GM18498 (cell line): ENCODE measurements around the gene ASB18.
"Not testable (repeated sequence)": the region's sequence is repeated elsewhere in the genome, so short reads cannot be mapped to it uniquely, and the experiment has no call there.

Experiments used
- ATAC-seq: cut with Tn5 transposase; IDR thresholded peaks from one replicate; pipeline ENCODE4 v1.9.1; 2021; ENCODE audit warnings: mild to moderate bottlenecking, moderate library complexity; ENCODE audit not compliant: unreplicated experiment

ASB18 gene, protein sequence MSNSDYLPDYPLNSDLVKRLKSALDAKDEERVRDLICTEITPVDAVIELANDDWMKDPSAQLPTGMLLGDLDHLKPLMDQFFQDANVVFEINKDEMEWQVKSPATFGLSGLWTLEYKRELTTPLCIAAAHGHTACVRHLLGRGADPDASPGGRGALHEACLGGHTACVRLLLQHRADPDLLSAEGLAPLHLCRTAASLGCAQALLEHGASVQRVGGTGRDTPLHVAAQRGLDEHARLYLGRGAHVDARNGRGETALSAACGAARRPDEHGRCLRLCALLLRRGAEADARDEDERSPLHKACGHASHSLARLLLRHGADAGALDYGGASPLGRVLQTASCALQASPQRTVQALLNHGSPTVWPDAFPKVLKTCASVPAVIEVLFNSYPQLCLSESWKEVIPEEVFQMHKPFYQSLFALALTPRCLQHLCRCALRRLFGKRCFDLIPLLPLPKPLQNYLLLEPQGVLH

DNA sequence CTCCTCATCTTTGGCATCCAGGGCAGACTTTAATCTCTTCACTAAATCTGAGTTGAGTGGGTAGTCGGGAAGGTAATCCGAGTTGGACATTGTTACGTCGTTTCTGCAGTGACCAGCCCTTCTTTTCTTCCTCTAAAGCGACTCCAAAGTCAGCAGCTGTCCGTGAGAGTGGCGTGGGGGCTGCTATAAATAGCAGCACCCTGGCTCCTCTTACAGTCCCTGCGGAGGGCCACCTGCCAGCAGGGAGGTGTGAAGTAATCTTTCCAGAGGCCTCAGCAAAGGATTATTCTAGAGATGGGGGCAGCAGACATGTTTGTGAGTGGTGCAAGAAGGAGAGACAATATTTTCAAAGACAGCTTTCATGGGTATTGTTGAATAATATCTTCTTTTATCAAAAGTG lies at the start of gene ASB18:
Gene ASB18 (minus strand): TSS at position 151 of the 400 bp plus-strand sequence. CDS start 61 bp downstream, at position 90.
- ATAC-seq, result no peak

DNA sequence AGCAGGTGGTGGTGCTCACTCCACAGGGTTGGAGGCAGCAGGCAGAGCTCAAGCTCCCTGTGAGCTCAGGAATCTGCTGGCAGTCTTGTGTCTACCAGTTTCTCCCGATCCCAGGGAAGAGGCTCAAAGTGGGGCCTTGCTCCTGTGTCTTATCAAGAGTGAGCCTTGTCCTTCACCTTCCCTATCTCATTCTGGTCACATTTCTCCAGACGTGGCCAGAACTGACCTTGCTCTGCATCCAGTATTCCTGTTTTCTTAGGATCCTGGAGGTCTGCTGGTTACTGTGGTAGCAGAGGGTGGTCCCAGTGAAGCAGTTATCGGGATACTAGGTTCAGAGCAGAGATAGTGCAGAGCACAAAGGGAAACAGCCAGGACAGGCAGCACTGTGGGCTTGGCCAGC lies 47.1 kb upstream of the ASB18 start:
- no peak for ATAC-seq

DNA sequence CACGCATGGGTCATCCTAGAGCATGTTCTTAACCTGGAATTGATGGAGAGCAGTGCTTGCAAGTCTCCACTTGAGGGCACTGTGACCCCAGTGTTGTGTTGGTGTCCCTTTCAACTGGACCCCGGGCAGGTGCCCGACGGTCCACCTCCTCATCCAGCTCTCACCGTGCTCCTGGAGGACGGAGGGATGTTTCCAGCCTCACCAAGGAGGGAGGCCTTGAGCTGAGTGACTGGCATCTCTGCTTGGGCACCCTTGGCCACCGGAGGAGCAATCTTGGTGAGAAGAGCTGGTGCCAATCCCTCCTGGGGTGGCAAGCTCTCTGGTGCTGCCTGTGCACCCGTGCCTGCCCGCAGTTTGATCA lies 45.4 kb upstream of the ASB18 start:
- ATAC-seq, result no peak

DNA sequence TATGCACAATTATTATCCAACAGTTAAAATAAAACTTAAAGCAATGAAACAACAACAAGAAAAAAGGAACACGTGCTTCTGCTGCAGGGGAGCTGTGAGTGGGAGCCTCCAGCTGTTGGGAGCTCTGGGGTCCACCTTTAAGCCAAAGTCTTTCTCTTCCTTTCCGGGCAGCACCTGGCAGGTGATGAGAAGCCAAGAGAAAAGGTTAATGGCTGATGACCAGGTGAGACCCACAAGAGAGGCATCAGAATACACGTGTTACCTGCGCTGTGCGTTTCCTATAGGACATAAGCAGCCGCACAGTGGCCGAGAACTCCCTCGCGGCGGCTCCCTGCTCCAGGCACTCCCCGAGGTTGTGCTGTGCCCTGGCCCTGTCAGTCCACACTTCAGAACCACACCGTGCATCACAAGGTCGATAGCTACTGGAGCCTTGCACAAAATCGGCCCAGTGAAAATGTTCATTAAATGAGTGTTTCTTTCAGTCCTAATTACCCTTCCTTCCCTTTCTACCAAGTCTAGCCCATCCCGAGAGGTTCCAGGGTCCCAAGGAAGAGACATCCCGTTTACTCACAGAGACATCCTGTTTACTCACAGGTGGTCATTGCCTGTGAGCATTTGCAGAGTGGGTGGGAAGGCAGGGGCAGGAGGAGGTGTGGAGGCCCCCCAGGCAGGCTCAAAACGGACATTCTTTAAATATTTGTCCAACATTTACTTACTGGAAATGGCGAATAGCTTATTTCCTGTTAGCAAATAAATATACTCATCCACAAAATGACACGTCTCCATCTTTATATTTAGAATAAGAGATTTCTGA lies 44.9 kb upstream of the ASB18 start:
- no peak for ATAC-seq

DNA sequence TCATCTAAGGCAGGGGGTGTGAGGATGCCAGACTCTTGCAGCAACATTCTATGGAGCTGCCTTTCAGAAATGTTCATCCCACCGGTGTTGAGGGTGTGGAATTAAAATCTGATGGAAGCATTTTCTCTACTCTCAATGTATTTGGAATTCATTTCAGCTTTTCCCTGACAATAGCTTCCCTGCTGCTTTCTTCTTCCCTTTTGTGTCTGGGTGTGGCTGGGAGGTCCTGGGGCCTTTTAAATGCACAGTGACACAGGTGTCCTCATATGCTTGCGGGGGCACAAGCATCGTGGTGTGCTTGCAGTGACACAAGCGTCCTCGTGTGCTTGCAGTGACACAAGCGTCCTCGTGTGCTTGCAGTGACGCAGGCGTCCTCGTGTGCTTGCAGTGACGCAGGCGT lies 43.4 kb upstream of the ASB18 start:
- ATAC-seq, result no peak

DNA sequence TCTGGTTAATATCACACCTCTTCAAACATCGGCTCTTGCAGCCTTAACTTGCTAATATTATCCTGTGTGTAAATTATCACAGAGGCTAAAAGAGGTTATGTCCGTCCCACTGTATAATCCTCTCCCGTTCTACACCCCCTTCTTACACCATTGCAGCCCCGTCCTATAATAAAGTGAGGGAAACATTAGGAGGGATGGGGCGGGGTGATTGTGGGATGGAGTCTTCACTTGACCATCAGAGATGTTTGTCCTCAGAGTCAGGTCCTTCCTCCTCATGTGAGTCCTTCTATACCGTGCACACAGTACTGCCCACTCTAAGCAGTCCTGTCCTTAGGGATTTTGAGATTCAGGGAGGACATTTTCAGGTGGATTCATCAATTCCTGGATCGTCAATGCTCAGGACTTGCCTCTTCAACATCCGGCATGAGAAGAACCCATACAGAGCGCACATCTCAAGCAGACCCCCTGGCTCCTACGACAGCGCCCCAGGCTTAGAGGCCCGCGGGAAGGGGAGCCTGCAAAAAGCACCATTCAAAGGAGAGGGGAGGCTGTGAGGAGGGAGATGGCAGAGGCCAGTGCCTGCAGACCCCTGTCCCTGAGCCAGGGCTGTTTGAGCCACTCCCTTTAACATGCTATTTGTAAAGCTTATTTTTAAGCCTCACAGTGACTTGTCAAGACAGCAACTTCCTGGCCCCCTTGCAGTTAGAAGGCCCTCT lies 42.8 kb upstream of the ASB18 start:
- no peak for ATAC-seq

DNA sequence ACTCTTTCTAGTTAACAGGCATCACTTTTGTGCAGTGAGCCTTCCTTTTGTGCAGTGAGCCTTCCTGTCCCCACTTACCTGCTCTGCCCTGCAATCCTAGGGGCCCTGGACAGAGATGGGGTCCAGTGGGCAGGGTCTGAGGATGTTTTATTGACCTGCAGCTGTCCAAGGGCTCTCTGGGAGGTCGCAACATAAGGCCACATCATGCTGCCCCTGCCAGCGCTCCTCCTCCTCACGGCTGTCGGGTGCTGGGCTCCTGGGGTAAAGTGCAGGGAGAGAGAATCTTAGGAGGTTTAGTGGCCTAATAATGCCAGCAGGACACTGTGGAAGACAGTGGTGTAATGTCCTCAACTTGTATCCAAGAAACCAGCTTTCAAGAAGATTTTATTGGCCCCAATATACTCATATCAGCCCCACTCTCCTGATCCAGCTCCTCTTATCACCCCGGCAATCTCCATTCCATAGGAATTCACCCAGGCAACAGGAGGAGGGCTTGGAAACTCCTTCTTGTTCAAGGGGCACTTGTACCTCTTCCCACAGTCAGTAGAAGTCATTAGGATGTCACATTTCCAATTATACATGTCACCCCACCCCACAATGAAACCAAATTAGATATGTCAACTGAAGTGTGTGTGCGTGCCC lies 41.9 kb upstream of the ASB18 start:
- no peak for ATAC-seq

DNA sequence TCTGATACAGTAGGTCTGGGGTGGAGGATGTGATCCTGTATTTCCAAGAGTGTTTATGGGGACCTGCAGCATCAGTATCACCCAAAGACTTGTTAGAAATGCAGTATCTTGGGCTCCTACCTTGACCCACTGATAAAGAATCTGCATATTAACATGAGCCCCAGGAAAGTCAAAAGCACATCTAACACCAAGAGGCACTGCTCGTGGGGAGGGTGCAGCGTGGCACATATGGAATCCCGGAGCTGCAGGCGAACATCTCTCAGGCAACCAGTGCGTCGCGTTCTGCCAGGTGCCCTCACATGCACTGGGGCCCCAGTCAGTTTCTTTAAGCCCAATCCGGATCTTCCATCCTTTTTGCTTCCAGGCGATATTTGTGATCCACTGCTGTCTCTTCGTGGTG lies 41.3 kb upstream of the ASB18 start:
- no peak for ATAC-seq

DNA sequence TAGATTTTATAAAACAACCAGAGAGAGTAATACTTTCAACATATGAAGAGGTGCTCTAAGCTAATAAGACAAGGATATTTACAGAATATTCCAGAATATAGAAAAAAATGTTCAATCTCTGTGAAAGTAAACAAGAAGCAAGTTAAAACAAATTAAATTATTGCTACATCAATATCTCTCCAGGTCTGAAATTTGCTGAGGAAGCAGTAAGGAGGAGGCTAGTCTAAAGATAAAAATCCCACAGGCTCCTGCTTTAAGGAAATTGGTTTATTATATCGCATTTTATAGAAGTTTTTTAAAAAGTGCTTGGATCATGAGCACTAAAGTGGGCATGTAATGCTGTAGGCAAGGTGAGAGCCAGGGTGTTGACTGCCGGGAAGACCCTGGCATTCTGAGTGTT lies 39.7 kb upstream of the ASB18 start:
- ATAC-seq, result no peak

DNA sequence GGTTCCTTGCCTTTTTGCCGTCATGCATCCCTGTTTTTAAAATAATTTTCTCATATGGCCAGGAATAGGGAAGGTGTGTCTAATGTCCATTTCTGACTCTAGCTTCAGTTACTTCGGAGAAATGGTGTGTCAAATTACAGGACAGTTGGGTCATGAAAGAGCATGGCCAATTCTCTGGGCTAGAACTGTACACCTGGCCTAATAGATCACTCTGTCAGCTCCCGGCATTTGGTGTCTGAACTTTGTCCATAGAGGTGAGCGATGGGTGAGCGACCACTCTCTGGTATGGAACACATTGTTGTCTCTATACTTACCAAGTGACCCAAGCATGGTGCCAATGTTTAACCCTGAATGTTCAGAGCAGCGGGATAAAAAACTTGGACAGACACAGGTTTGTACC lies 38.3 kb upstream of the ASB18 start:
- no peak for ATAC-seq

DNA sequence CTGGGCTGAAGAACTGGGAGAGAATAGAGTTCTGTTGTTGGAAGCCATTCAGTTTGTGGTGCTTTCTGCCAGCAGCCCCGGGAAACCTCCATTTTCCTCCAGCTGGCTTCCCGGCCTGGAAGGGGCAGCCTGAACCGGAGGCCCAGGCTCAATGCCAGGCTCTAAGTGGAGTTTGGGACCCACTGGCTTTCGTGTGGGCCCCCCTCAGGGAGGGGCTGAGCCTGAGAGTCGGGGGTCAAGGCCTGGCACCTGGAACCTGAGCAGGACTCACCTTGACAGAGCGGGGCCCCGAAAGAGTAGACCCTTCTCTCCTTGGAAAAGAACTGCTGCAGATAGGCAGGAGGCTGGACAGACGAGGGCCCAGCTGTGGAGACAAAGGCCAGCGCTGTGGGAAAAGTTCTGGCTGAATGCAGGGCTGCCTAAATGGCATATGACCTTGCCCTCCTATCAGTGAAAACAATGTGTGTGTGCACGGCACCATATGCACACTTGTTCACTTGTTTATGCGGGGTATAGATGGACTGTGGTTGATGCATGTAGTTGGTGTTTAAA lies 34.8 kb upstream of the ASB18 start:
- ATAC-seq, result no peak

DNA sequence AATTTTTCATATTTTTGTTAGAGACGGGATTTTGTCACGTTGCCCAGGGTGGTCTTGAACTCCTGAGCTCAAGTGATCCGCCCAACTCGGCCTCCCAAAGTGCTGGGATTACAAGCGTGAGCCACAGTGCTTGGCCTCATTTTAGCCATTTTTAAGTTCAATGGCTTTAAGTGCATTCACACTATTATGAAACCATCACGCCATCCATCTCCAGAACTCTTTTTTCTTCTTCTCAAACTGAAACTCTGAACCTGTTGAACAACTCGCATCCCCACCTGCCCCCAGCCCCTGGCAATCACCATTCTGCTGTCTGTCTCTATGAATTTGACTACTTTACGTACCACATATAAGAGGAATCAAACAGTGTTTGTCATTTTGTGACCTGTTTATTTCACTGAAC lies 31.3 kb upstream of the ASB18 start:
- no peak for ATAC-seq

DNA sequence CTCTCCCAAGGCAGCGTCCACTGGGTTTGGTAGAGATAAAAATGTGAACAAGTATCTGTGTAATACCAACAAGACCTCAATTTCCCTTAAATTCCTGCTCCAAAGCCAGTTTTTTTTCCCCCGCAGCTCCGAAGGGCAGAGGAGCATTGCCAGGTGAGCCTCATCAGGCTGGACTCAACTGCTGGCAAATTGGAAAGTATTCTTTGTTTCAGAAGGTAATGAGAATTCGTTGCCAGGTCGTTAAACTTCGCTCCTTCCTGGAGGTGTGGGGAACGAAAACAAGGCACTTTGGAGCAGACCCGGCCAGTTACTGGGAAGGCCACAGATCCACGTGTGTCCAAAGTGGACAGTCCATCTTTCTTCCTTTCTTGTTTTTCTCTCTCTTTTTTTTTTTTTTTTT lies 30.4 kb upstream of the ASB18 start:
- no peak for ATAC-seq

DNA sequence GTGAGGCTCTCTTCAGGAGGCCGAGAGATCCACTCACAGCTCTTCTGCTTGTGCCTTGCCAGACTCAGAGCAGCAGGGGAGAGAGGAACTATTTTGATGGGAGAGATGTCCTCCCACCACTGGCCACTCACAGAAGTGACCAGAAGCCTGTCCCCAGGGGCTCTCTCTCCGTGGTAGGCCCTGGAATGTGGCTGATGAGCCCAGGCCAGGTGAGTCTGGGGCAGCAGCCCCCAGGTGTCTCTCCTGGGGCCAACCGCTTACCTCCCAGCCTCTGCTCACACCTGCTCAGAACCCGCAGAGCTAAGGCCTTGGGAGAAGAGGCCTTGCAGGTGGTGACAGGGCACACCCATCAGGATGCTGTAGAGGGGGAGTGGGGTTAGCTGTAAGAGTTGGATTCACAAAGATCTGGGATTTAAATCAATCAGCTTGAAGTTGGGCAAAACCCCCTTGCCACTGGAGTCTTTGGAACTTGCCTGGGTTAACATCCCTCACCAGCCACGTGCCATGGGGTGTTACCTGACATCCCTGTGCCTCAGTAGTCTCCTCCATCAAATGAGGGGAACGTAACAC lies 29.1 kb upstream of the ASB18 start:
- ATAC-seq, result no peak

DNA sequence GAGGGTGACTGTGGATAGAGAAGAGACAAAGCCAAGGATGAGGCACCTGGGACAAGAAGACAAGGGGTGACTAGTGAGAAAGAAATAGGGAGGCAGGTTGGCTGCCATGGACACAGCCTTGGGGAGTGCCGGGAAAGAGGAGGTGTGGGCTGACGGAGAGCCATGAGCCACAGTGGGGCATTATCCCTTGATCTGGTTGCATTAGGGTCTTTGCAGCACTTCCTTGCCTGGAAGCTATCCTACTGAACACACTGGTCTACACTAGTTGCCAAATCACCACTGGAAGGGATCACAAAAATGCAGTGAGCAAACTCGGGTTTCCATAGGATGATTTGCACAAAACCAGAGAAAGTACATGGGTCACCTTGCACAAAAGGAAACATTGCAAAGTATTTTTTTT lies 27.7 kb upstream of the ASB18 start:
- no peak for ATAC-seq

DNA sequence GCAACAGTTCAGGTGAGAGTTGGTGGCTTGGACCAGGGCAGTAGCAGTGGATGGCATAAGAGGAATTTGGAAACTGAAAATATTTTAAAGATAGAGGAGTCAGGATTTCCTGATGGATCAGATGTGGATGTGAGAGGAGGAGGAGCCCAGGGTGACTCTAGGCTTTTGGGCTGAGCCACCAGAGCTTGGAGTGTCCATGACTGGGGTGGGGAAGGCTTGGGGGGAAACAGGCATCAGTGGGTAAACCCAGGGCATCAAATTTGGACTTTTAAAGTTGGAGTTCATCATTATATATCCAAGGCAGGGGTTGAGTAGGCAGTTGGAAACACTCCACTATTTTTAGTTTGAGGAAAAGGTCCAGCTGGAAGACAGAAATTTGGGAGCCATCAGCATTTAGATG lies 27.3 kb upstream of the ASB18 start:
- ATAC-seq, result no peak

DNA sequence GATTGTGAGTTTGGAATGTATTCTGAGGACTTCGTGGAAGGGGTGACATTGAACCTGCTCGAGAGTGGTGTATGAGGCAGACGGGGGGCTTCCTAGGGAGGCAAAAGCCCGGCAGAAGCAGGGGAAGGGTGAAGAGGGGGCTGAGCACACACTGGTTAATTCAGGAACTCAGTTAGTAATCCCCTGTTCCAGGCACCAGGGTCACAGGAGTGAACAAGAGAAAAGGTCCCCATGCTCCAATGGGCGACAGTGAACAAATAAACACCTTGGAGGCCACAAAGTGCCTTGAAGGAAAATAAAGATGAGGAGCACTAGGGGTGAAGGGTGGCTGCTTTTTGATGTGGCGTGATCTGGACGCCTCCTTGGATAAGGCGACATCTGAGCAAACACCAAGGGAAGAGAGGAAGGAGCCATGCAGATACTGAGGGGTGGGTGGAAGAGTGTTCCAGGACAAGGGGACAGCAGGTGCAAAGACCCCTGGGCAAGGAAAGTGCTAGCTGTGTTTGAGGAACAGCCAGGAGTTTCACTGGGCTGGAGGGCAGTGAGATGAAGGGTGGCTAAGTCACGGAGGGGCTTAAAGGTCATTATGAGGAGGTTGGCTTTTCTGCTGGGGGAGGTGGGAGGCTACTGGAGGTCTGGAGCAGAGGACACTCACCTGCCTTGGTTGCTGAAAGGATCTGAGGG lies 26.7 kb upstream of the ASB18 start:
- no peak for ATAC-seq

DNA sequence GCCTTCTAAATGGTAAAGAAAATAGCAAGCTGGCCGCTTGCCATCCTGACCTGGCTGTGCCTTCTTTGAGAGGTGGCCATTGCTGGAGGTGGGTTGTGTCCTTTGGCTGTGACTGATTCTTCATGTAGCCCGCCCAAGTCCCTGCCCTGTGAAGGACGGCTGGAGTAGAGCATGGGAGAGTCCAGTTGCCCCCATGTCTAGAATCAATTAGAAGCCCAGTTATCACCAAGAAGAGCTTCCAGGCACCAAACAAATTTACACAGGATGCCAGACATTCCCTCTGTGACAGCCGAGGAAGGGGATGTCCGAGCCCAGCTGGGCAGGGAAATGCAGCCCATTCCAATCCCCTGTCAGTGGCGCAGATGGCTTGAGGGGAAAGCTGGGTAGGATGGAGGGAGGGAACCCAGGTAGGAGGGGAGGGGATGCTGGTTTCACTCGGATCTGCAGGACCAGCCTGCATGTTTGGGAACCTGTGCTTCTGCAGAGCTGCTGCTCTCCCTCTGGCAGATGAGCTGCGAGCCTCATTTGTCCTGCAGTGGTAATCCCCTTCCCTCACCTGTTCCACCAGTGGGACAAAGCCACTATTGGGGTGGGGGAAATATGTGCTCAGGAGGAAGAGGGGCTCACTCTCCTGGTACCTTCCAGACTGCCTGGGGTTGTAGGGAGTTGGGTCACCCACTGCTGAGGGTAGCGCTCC lies 25.7 kb upstream of the ASB18 start:
- no peak for ATAC-seq

DNA sequence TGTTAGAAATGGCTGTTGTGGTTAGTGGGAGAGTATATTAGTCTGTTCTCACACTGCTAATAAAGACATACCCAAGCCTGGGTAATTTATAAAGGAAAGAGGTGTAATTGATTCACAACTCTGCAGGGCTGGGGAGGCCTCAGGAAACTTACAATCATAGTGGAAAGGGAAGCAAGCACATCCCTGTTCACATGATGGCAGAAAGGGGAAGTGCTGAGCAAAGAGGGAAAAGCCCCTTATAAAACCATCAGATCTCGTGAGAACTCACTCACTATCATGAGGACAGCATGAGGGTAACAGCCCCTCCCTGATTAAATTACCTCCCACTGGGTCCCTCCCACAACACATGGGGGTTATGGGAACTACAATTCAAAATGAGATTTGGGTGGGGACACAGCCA lies 24.2 kb upstream of the ASB18 start:
- not testable (repeated sequence) for ATAC-seq
